Small intestine (tissue), 7 donors: ENCODE results near the gene NFATC1. TPM values are rescaled to one million over a fixed set of nuclear protein-coding genes. Genes with fewer than 3 reads are reported as not detected.
A peak's percentile ranks its signal among the peaks of the same experiment; 100 is the strongest.

ENCODE experiments used
- DNase-seq, 2 donors: peaks; one replicate each; pipeline versions ENCODE4 v3.0.0 to v3.0.0-alpha.2; 2013
- FAIRE-seq: peaks from 2 replicates; lab custom pipeline; 2012; peaks lifted over from hg19 to GRCh38; lab: Jason Lieb, UNC
- H3K27ac ChIP-seq, 3 donors: one replicate each; pipeline ENCODE4 v1.5.1; 2013; ENCODE audit warnings: low read length in 2 of 3, mild to moderate bottlenecking in 2 of 3, control low read depth in 1 of 3, inconsistent platforms in 1 of 3, low read depth in 1 of 3, moderate library complexity in 1 of 3
- H3K27me3 ChIP-seq, 3 donors: one replicate each; pipeline ENCODE4 v1.6.1; 2013; ENCODE audit warnings: low read length in 3 of 3, inconsistent platforms in 1 of 3; ENCODE audit not compliant: control insufficient read depth in 3 of 3, insufficient read depth in 3 of 3
- H3K36me3 ChIP-seq, 3 donors: one replicate each; pipeline ENCODE4 v1.6.1; 2013; ENCODE audit warnings: low read length in 3 of 3, inconsistent platforms in 1 of 3, low read depth in 1 of 3, mild to moderate bottlenecking in 1 of 3, moderate library complexity in 1 of 3; ENCODE audit not compliant: control insufficient read depth in 3 of 3, insufficient read depth in 2 of 3
- H3K4me1 ChIP-seq, 3 donors: one replicate each; pipeline ENCODE4 v1.6.1; 2013; ENCODE audit warnings: low read length in 2 of 3, inconsistent platforms in 1 of 3, low read depth in 1 of 3, mild to moderate bottlenecking in 1 of 3, moderate library complexity in 1 of 3; ENCODE audit not compliant: control insufficient read depth in 3 of 3, insufficient read depth in 2 of 3
- H3K4me3 ChIP-seq, 3 donors: one replicate each; pipeline ENCODE4 v1.5.1; 2013; ENCODE audit warnings: low read length in 3 of 3, control low read depth in 1 of 3, inconsistent platforms in 1 of 3, low read depth in 1 of 3, mild to moderate bottlenecking in 1 of 3, moderate library complexity in 1 of 3
- H3K9me3 ChIP-seq, 2 donors: one replicate each; pipeline ENCODE4 v1.6.1; 2013; ENCODE audit warnings: low read depth in 1 of 2, low read length in 1 of 2; ENCODE audit not compliant: control insufficient read depth in 2 of 2, insufficient read depth in 1 of 2
- WGBS, 3 donors: extraction: QIAGEN DNeasy Blood & Tissue Kit; methylation state at CpG; one replicate each; pipeline ENCODE4 v1.1.7; 2013; 5-methylcytosine and 5-hydroxymethylcytosine counted together
- polyA plus RNA-seq, 4 donors: library from polyadenylated mRNA; stranded (reverse) in 3 of 4; unstranded in 1 of 4; fragments of 200-250 nt in 3 of 4; fragments of 120-200 nt in 1 of 4; gene quantifications; one replicate each; pipeline versions ENCODE4 v1.2.1 to v1.2.3, GENCODE V29; 2013
- donor health status: healthy with polysubstance abuse.
- donor health status: control.
- donor health status: control.
- donor health status: Bipolar disorder and iron deficiency.
- donor health status: healthy.

Gene NFATC1
- polyA plus RNA-seq, 4 donors: 0.67 to 5.9 (median 2.2) TPM

- Histone ChIP-seq H3K4me1 (peaks cover 0 to 8% (median 0%) of the 10 kb centered on the region in 3 donors), H3K36me3 (peaks cover 0 to under 1% (median 0%) of the 10 kb centered on the region in 3 donors), H3K9me3 (peaks cover 0 to 29% of the 10 kb centered on the region in 2 donors), H3K27ac (no peak overlapping the region), H3K4me3 (no peak overlapping the region), H3K27me3 (no peaks in the 10 kb centered on the region)
- FAIRE-seq (no peak), DNase-seq (no peak)
- WGBS, 3 donors: 95 to 98% (median 98%) methylated on average over 35 to 41 of the region's 41 CpGs
These were observed 98.1 kb downstream of the NFATC1 start for GRCh38 chr18:79493801-79494211.

DNA sequence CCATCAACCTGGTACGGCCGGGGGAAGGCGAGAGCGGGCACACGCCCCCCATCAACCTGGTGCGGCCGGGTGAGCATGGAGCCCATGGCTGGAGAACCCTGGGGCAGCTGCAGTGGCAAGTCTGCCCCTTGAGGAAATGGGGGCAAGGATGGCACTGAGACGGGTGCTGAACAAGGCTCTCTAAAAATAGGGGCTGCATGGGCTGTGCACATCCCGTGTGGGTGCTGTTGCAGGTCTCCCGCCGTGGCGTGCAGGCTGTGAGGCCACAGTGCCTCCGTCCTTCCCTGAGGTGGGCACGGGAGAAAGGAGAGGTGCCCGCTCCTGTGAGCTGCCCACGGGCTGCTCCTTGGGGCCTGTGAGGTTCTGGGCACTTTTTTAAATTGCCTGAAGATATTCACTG is 99.2 kb downstream of the NFATC1 start:
- FAIRE-seq (no peak), DNase-seq (no peak)
- peaks cover 0 to 8% (median 0%) of the 10 kb centered on the region in 3 donors for H3K4me1 ChIP-seq
- H3K27me3 ChIP-seq: no peaks in the 10 kb centered on the region
- 96 to 97% (median 97%) methylated on average over 14 to 16 of the region's 16 CpGs for WGBS, 3 donors
- no peaks in the 10 kb centered on the region for H3K36me3 ChIP-seq
- H3K9me3 ChIP-seq: peaks cover 0 to 30% of the 10 kb centered on the region in 2 donors
- H3K27ac ChIP-seq: no peak overlapping the region
- H3K4me3 ChIP-seq: no peak overlapping the region

DNA sequence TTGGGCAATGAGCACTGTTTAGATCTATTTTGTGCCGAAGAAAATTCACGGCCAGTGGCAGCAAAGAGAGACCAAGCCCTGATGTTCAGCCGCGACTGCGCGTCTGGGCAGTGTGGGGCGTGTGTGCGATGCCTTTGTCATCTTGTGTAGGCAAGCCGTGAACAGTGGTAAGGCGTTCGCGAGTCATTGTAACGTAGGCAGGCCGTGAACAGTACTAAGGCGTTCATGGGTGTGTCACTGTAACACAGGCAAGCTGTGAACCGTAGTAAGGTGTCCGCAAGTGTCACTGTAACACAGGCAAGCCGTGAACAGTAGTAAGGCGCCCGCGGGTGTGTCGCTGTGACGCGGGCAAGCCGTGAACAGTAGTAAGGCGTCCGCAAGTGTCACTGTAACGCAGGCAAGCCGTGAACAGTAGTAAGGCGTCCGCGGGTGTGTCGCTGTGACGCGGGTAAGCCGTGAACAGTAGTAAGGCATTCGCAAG is 99.9 kb downstream of the NFATC1 start:
- Histone ChIP-seq H3K4me1 (peaks cover 0 to 8% (median 0%) of the 10 kb centered on the region in 3 donors), H3K27me3 (no peaks in the 10 kb centered on the region), H3K9me3 (peaks cover 0 to 30% of the 10 kb centered on the region in 2 donors), H3K4me3 (no peak overlapping the region), H3K27ac (no peak overlapping the region), H3K36me3 (no peaks in the 10 kb centered on the region)
- whole genome bisulfite sequencing, 3 donors: 97% methylated on average over 37 of the region's 37 CpGs
- FAIRE-seq (no peak), DNase-seq (no peak)

GRCh38 chr18:79496237-79496977 is 100.7 kb downstream of the NFATC1 start:
- H3K4me1 ChIP-seq: peaks cover 0 to 8% (median 0%) of the 10 kb centered on the region in 3 donors
- no peak overlapping the region for H3K4me3 ChIP-seq
- H3K27ac ChIP-seq: peak overlapping the region in 2 of 3 donors; percentile 18 to 74
- no peak for DNase-seq
- H3K27me3 ChIP-seq: no peaks in the 10 kb centered on the region
- 83 to 91% (median 91%) methylated on average over 32 of the region's 32 CpGs for WGBS, 3 donors
- H3K36me3 ChIP-seq: no peaks in the 10 kb centered on the region
- H3K9me3 ChIP-seq: peaks cover 0 to 30% of the 10 kb centered on the region in 2 donors
- no peak for FAIRE-seq

- H3K9me3 ChIP-seq: peaks cover 0 to 30% of the 10 kb centered on the region in 2 donors
- H3K27me3 ChIP-seq: no peaks in the 10 kb centered on the region
- FAIRE-seq: no peak
- H3K4me3 ChIP-seq: no peak overlapping the region
- 62 to 88% (median 87%) methylated on average over 22 of the region's 22 CpGs for WGBS, 3 donors
- H3K36me3 ChIP-seq: no peaks in the 10 kb centered on the region
- peak in 1 of 2 donors; percentile 52 for DNase-seq
- peak overlapping the region in 2 of 3 donors; percentile 18 to 74 for H3K27ac ChIP-seq
- H3K4me1 ChIP-seq: peaks cover 0 to 6% (median 0%) of the 10 kb centered on the region in 3 donors
These were observed 101.4 kb downstream of the NFATC1 start for GRCh38 chr18:79496978-79497637.

- H3K36me3 ChIP-seq: no peaks in the 10 kb centered on the region
- DNase-seq (no peak), FAIRE-seq (no peak)
- peaks cover 0 to 30% of the 10 kb centered on the region in 2 donors for H3K9me3 ChIP-seq
- no peak overlapping the region for H3K4me3 ChIP-seq
- WGBS, 3 donors: 68 to 85% (median 84%) methylated on average over 4 of the region's 4 CpGs
- peaks cover 0 to 6% (median 0%) of the 10 kb centered on the region in 3 donors for H3K4me1 ChIP-seq
- H3K27me3 ChIP-seq: no peaks in the 10 kb centered on the region
- peak overlapping the region in 1 of 3 donors; percentile 51 for H3K27ac ChIP-seq
These were observed 101.9 kb downstream of the NFATC1 start for GRCh38 chr18:79497638-79498081.

- peaks cover 0 to 30% of the 10 kb centered on the region in 2 donors for H3K9me3 ChIP-seq
- H3K4me1 ChIP-seq: peaks cover 0 to 6% (median 0%) of the 10 kb centered on the region in 3 donors
- H3K27ac ChIP-seq: no peak overlapping the region
- no peak for DNase-seq
- H3K4me3 ChIP-seq: no peak overlapping the region
- 95 to 96% (median 95%) methylated on average over 6 of the region's 6 CpGs for WGBS, 3 donors
- no peaks in the 10 kb centered on the region for H3K27me3 ChIP-seq
- no peak for FAIRE-seq
- H3K36me3 ChIP-seq: no peaks in the 10 kb centered on the region
These were observed 102.9 kb downstream of the NFATC1 start for GRCh38 chr18:79498662-79499061.

DNA sequence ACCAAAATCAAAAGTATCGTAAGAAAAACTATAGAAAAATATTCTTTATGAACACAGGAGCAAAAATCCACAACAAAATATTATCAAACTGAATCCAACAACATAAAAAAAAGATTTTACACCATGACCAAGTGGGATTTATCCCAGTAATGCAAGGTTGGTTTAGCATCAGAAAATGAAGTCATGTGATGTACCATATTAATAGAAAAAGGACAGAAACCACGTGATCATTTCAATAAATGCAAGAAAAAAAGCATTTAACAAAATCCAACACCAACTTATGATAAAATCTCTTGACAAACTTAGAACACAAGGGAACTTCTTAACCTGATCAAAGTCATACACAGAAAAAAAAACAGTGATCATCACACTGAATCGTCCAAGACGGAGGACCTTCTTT is 105.3 kb downstream of the NFATC1 start:
- H3K9me3 ChIP-seq: peaks cover 0 to 22% of the 10 kb centered on the region in 2 donors
- 80 to 93% (median 88%) methylated on average over 4 of the region's 4 CpGs for WGBS, 3 donors
- FAIRE-seq (no peak), DNase-seq (no peak)
- H3K4me1 ChIP-seq: peaks cover 0 to 6% (median 0%) of the 10 kb centered on the region in 3 donors
- H3K4me3 ChIP-seq: no peak overlapping the region
- H3K36me3 ChIP-seq: no peaks in the 10 kb centered on the region
- no peaks in the 10 kb centered on the region for H3K27me3 ChIP-seq
- H3K27ac ChIP-seq: no peak overlapping the region
